ENCODE data around the gene CDC42EP2. TPM values are rescaled to one million over a fixed set of nuclear protein-coding genes. Genes with fewer than 3 reads are reported as not detected.

The CDC42EP2 gene
- total RNA-seq, 5 donors from 2014 or later (not counting 1 experiment from before 2014, with no cell fraction given): 0.69 to 2.4 (median 0.79) TPM

DNA sequence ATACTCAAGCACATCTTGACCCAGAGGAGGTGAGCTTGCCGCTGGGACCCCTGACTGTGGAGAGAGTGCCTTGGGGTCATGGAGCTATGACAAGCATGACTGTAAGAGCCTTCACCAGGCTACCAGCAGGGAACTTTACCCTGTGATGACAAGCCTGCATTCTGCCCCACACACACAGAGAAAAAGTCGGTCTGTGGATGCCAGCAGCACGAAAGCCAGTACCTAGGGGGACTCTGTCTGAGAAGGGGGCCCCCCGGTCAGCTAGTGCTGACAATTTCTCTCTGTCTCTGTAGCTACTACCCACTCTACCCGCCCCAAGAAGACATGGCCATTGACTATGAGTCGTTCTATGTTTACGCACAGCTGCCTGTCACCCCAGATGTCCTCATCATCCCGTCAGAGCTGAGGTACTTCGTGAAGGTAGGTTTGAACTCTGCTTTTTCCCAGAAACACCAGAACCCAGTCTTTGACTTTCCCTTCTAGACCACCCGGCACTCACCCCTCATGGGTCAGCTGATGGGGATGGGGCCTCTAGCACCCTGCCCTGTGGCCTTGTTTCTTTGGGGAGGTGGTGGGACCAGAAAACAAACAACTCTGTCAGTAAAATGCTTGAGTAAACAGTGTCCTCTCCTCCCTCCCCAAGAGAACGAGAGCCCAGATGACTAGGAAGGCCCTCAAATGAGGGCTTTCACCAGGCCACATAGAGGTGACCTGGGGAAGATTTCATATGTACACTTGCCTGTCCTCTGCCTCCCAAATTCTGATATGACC, 18.9 kb upstream of the CDC42EP2 start:
- ATAC-seq (replicated peaks in 1 of 4): no peak
- Mint-ChIP-seq H3K36me3 (peaks cover 45% of the 10 kb centered on the region), H3K27me3 (no peaks in the 10 kb centered on the region), H3K27ac (no peak overlapping the region), H3K9me3 (no peaks in the 10 kb centered on the region), H3K4me3 (no peak overlapping the region), H3K4me1 (peaks cover 0 to 1% (median 0%) of the 10 kb centered on the region in 3 donors)
- DNase-seq: no peak
- ChIA-PET CTCF (interaction anchor here in 1 of 2 donors (0.9 kb wide), 1 partner anchor 34 kb away, joined by 3 read pairs; no protein-coding TSS in a partner anchor), POLR2A (no interaction called here)
- H3K36me3 ChIP-seq (ENCODE audit: control insufficient read depth in 2 of 2, extremely low read depth in 1 of 2, insufficient read depth in 1 of 2, low read length in 1 of 2): peaks cover 8 to 60% of the 10 kb centered on the region in 2 donors
- no peaks in the 10 kb centered on the region for H3K27me3 ChIP-seq (replicated peaks in 1 of 2; ENCODE audit: control insufficient read depth in 2 of 2, extremely low read depth in 1 of 2, insufficient read depth in 2 of 2, low read length in 1 of 2)
- WGBS (ENCODE audit: insufficient coverage): 89% methylated on average over 4 of the region's 11 CpGs
- H3K27ac ChIP-seq (ENCODE audit: low read length): no peak overlapping the region
- no peak overlapping the region for H3K4me3 ChIP-seq (ENCODE audit: control insufficient read depth in 1 of 2, extremely low read depth in 1 of 2, low read length in 1 of 2)
- no peaks in the 10 kb centered on the region for H3K4me1 ChIP-seq (ENCODE audit: control insufficient read depth in 1 of 2, extremely low read depth in 1 of 2, insufficient read depth in 2 of 2, low read length in 2 of 2)
- H3K9me3 ChIP-seq: no peaks in the 10 kb centered on the region

- ATAC-seq (replicated peaks in 1 of 4): no peak
- no peak overlapping the region for H3K4me3 ChIP-seq (ENCODE audit: control insufficient read depth in 1 of 2, extremely low read depth in 1 of 2, low read length in 1 of 2)
- no peaks in the 10 kb centered on the region for H3K9me3 ChIP-seq
- DNase-seq: no peak
- no peak overlapping the region for H3K27ac ChIP-seq (ENCODE audit: low read length)
- Mint-ChIP-seq H3K36me3 (peaks cover 35% of the 10 kb centered on the region), H3K4me1 (no peaks in the 10 kb centered on the region), H3K4me3 (no peak overlapping the region), H3K27me3 (no peaks in the 10 kb centered on the region), H3K9me3 (no peaks in the 10 kb centered on the region), H3K27ac (no peak overlapping the region)
- H3K36me3 ChIP-seq (ENCODE audit: control insufficient read depth in 2 of 2, extremely low read depth in 1 of 2, insufficient read depth in 1 of 2, low read length in 1 of 2): peaks cover 8 to 48% of the 10 kb centered on the region in 2 donors
- POLR2A ChIA-PET: no interaction called here
- CTCF ChIA-PET: interaction anchor here in 1 of 2 donors (0.9 kb wide), 1 partner anchor 33 kb away, joined by 3 read pairs; no protein-coding TSS in a partner anchor
- H3K4me1 ChIP-seq (ENCODE audit: control insufficient read depth in 1 of 2, extremely low read depth in 1 of 2, insufficient read depth in 2 of 2, low read length in 2 of 2): no peaks in the 10 kb centered on the region
- H3K27me3 ChIP-seq (replicated peaks in 1 of 2; ENCODE audit: control insufficient read depth in 2 of 2, extremely low read depth in 1 of 2, insufficient read depth in 2 of 2, low read length in 1 of 2): no peaks in the 10 kb centered on the region
- WGBS (ENCODE audit: insufficient coverage): 100% methylated on average over 6 of the region's 12 CpGs
These were observed 17.5 kb upstream of the CDC42EP2 start for GRCh38 chr11:65297026-65297672.

GRCh38 chr11:65298131-65298535, 16.5 kb upstream of the CDC42EP2 start:
- Histone ChIP-seq H3K36me3 (ENCODE audit: control insufficient read depth in 2 of 2, extremely low read depth in 1 of 2, insufficient read depth in 1 of 2, low read length in 1 of 2) (peaks cover 8 to 44% of the 10 kb centered on the region in 2 donors), H3K9me3 (no peaks in the 10 kb centered on the region), H3K4me3 (ENCODE audit: control insufficient read depth in 1 of 2, extremely low read depth in 1 of 2, low read length in 1 of 2) (no peak overlapping the region), H3K27me3 (replicated peaks in 1 of 2; ENCODE audit: control insufficient read depth in 2 of 2, extremely low read depth in 1 of 2, insufficient read depth in 2 of 2, low read length in 1 of 2) (no peaks in the 10 kb centered on the region), H3K4me1 (ENCODE audit: control insufficient read depth in 1 of 2, extremely low read depth in 1 of 2, insufficient read depth in 2 of 2, low read length in 2 of 2) (no peaks in the 10 kb centered on the region), H3K27ac (ENCODE audit: low read length) (no peak overlapping the region)
- DNase-seq: no peak
- POLR2A ChIA-PET: no interaction called here
- ATAC-seq (replicated peaks in 1 of 4): no peak
- H3K9me3 Mint-ChIP-seq: no peaks in the 10 kb centered on the region
- H3K27ac Mint-ChIP-seq: no peak overlapping the region
- WGBS (ENCODE audit: insufficient coverage): 98% methylated on average over 8 of the region's 8 CpGs
- no peaks in the 10 kb centered on the region for H3K27me3 Mint-ChIP-seq
- peaks cover 27% of the 10 kb centered on the region for H3K36me3 Mint-ChIP-seq
- no peaks in the 10 kb centered on the region for H3K4me1 Mint-ChIP-seq
- CTCF ChIA-PET: no interaction called here
- H3K4me3 Mint-ChIP-seq: no peak overlapping the region

DNA sequence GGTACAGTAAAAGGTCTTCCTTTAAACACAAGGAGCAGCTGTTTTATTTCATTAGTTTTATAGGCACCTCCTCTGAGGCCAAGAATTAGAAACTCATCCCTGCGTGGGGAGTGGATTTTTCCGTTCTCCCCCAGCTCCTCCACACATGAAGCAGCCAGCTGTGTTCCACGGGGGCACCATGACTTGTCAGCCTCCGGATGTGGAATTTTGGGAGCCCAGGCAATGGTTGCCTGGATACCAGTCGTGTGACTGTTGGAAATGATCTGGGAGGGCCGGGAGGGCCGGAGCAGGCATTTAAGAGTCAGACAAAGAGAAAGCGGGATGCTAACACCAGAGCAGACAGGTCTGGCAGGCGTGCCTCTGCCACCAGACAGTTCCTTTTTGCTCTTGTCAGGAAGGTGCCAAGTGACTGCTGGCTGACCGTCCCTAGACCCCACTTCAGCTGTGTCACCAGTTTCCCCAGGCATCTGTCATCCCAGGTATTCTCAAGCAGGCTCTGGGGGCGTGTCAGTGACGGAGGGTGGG, 15.9 kb upstream of the CDC42EP2 start:
- no peaks in the 10 kb centered on the region for H3K27me3 ChIP-seq (replicated peaks in 1 of 2; ENCODE audit: control insufficient read depth in 2 of 2, extremely low read depth in 1 of 2, insufficient read depth in 2 of 2, low read length in 1 of 2)
- 91% methylated on average over 10 of the region's 12 CpGs for WGBS (ENCODE audit: insufficient coverage)
- no peak for DNase-seq
- H3K27ac ChIP-seq (ENCODE audit: low read length): no peak overlapping the region
- CTCF ChIA-PET: no interaction called here
- no peaks in the 10 kb centered on the region for H3K4me1 ChIP-seq (ENCODE audit: control insufficient read depth in 1 of 2, extremely low read depth in 1 of 2, insufficient read depth in 2 of 2, low read length in 2 of 2)
- H3K4me3 ChIP-seq (ENCODE audit: control insufficient read depth in 1 of 2, extremely low read depth in 1 of 2, low read length in 1 of 2): no peak overlapping the region
- Mint-ChIP-seq H3K27me3 (no peaks in the 10 kb centered on the region), H3K36me3 (peaks cover 24% of the 10 kb centered on the region), H3K9me3 (no peaks in the 10 kb centered on the region), H3K4me3 (no peak overlapping the region), H3K4me1 (no peaks in the 10 kb centered on the region), H3K27ac (no peak overlapping the region)
- no peak for ATAC-seq (replicated peaks in 1 of 4)
- no peaks in the 10 kb centered on the region for H3K9me3 ChIP-seq
- peaks cover 8 to 41% of the 10 kb centered on the region in 2 donors for H3K36me3 ChIP-seq (ENCODE audit: control insufficient read depth in 2 of 2, extremely low read depth in 1 of 2, insufficient read depth in 1 of 2, low read length in 1 of 2)
- POLR2A ChIA-PET: no interaction called here

DNA sequence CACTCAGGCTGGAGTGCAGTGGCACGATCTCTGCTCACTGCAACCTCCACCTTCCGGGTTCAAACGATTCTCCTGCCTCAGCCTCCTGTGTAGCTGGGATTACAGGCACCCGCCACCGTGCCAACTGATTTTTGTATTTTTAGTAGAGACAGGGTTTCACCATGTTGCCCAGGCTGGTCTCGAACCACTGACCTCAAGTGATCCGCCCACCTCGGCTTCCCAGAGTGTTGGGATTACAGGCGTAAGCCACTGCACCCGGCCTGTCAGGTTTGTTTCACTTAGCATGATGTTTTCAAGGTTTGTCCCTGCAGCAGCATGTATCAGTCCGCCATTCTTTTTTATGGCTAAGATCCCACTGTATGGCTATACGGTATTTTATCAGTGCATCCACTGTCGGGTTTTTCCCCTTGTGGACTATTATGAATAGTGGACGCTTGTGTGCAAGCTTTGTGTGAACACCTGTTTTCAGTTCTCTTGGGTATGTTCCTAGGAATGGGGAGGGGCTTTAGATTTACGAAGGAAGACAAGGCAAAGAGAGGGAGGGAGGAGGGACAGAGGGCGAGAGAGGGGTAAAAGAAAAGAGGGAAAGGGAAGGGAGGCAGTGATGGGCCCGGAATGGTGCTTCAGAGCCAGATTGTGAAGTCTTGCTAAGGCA, 13.9 kb upstream of the CDC42EP2 start:
- no peak overlapping the region for H3K4me3 ChIP-seq (ENCODE audit: control insufficient read depth in 1 of 2, extremely low read depth in 1 of 2, low read length in 1 of 2)
- Mint-ChIP-seq H3K36me3 (peaks cover 6% of the 10 kb centered on the region), H3K9me3 (no peaks in the 10 kb centered on the region), H3K4me1 (no peaks in the 10 kb centered on the region), H3K4me3 (no peak overlapping the region), H3K27me3 (no peaks in the 10 kb centered on the region), H3K27ac (no peak overlapping the region)
- POLR2A ChIA-PET: no interaction called here
- H3K4me1 ChIP-seq (ENCODE audit: control insufficient read depth in 1 of 2, extremely low read depth in 1 of 2, insufficient read depth in 2 of 2, low read length in 2 of 2): no peaks in the 10 kb centered on the region
- H3K36me3 ChIP-seq (ENCODE audit: control insufficient read depth in 2 of 2, extremely low read depth in 1 of 2, insufficient read depth in 1 of 2, low read length in 1 of 2): peaks cover 2 to 21% of the 10 kb centered on the region in 2 donors
- H3K9me3 ChIP-seq: no peaks in the 10 kb centered on the region
- DNase-seq (no peak), ATAC-seq (replicated peaks in 1 of 4) (no peak)
- CTCF ChIA-PET: no interaction called here
- H3K27me3 ChIP-seq (replicated peaks in 1 of 2; ENCODE audit: control insufficient read depth in 2 of 2, extremely low read depth in 1 of 2, insufficient read depth in 2 of 2, low read length in 1 of 2): no peaks in the 10 kb centered on the region
- H3K27ac ChIP-seq (ENCODE audit: low read length): no peak overlapping the region
- 96% methylated on average over 16 of the region's 17 CpGs for WGBS (ENCODE audit: insufficient coverage)

DNA sequence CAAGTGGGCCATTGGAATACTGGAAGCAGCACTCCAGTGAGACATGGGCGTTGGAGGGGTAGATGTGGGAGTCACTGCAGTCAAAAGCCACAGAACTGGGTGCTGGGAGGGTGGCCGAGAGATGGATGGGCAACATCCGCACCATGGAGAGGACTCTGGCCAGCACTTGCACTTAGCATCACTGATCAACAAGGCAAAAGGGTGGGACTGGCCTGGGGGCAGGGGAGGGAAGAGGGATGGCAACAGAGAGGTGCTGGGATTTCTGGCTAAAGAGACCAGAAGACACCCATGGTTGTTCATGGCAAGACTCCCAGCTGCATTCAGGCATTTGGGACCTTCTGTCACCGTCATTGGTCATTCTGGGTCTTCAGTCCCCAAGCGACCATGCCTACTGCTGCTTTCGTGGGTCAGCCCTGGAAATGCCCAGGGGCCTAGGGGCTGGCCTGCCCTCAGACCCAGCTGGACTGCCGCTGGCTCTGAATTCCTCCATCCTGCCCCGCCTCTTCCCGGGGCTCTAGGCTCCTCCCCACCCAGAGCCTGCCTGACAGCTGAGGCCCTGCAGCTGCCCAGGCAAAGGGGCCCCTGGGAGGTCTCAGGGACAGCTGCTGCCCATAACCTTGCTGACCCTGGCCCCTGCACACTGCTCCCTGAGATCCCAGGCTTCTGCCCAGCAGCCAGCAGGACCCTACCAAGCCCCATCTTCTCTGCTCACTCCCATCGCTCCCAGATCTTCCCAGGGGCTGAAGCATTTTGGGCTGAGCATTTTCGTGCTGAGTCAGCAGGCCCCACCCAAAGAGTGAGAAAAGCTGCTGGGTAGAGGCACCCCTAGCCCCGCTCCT, 13.0 kb upstream of the CDC42EP2 start:
- Mint-ChIP-seq H3K4me3 (no peak overlapping the region), H3K27ac (no peak overlapping the region), H3K27me3 (no peaks in the 10 kb centered on the region), H3K36me3 (no peaks in the 10 kb centered on the region), H3K9me3 (no peaks in the 10 kb centered on the region), H3K4me1 (no peaks in the 10 kb centered on the region)
- no peaks in the 10 kb centered on the region for H3K9me3 ChIP-seq
- no peak for DNase-seq
- WGBS (ENCODE audit: insufficient coverage): 85% methylated on average over 11 of the region's 12 CpGs
- H3K36me3 ChIP-seq (ENCODE audit: control insufficient read depth in 2 of 2, extremely low read depth in 1 of 2, insufficient read depth in 1 of 2, low read length in 1 of 2): peaks cover 0 to 14% of the 10 kb centered on the region in 2 donors
- ATAC-seq (replicated peaks in 1 of 4): peak in 1 of 4 experiments; percentile 6
- H3K4me3 ChIP-seq (ENCODE audit: control insufficient read depth in 1 of 2, extremely low read depth in 1 of 2, low read length in 1 of 2): no peak overlapping the region
- no peaks in the 10 kb centered on the region for H3K4me1 ChIP-seq (ENCODE audit: control insufficient read depth in 1 of 2, extremely low read depth in 1 of 2, insufficient read depth in 2 of 2, low read length in 2 of 2)
- ChIA-PET POLR2A (no interaction called here), CTCF (interaction anchor here in 1 of 2 donors (0.5 kb wide), 1 partner anchor 49 kb away, joined by 3 read pairs; no protein-coding TSS in a partner anchor)
- no peak overlapping the region for H3K27ac ChIP-seq (ENCODE audit: low read length)
- no peaks in the 10 kb centered on the region for H3K27me3 ChIP-seq (replicated peaks in 1 of 2; ENCODE audit: control insufficient read depth in 2 of 2, extremely low read depth in 1 of 2, insufficient read depth in 2 of 2, low read length in 1 of 2)
